Neuronal stem cell (in vitro differentiated cells): ENCODE measurements around the gene PCDHA8.
"Not testable (repeated sequence)": the region's sequence is repeated elsewhere in the genome, so short reads cannot be mapped to it uniquely, and the experiment has no call there.

Experiments used
- DNase-seq: peaks from one replicate; pipeline ENCODE4 v3.0.0-alpha.2; 2013; ENCODE audit warnings: low spot score
- H2AFZ ChIP-seq: one replicate; pipeline ENCODE4 v1.6.1; 2013; ENCODE audit warnings: mild to moderate bottlenecking, low read length, inconsistent platforms
- H2AK5ac ChIP-seq: 2 replicates; pipeline ENCODE4 v1.6.1; 2013; ENCODE audit warnings: low read depth, mild to moderate bottlenecking, inconsistent platforms, low read length, moderate library complexity, mixed read lengths
- H2BK120ac ChIP-seq: 2 replicates; pipeline ENCODE4 v1.6.1; 2013; ENCODE audit warnings: low read depth, mild to moderate bottlenecking, inconsistent platforms, low read length, moderate library complexity, mixed read lengths
- H2BK12ac ChIP-seq: one replicate; pipeline ENCODE4 v1.6.1; 2013; ENCODE audit warnings: low read length, inconsistent platforms
- H2BK15ac ChIP-seq: 2 replicates; pipeline ENCODE4 v1.6.1; 2013; ENCODE audit warnings: mild to moderate bottlenecking, low read length, inconsistent platforms, mixed read lengths
- H2BK5ac ChIP-seq: one replicate; pipeline ENCODE4 v1.6.1; 2013; ENCODE audit warnings: inconsistent platforms, mild to moderate bottlenecking, low read length, moderate library complexity
- H3K14ac ChIP-seq: one replicate; pipeline ENCODE4 v1.6.1; 2013; ENCODE audit warnings: low read length, inconsistent platforms
- H3K18ac ChIP-seq: 2 replicates; pipeline ENCODE4 v1.6.1; 2013; ENCODE audit warnings: low read length, inconsistent platforms
- H3K23ac ChIP-seq: 2 replicates; pipeline ENCODE4 v1.6.1; 2013; ENCODE audit warnings: low read depth, mild to moderate bottlenecking, mixed read lengths, low read length, inconsistent platforms; ENCODE audit not compliant: poor library complexity
- H3K27ac ChIP-seq: replicated peaks from 3 replicates; pipeline ENCODE4 v1.5.1; 2013; ENCODE audit warnings: low read length, inconsistent platforms
- H3K27me3 ChIP-seq, 3 experiments: 2 replicates each; pipeline ENCODE4 v1.6.1; 2013; ENCODE audit warnings: low read length in 3 of 3, mild to moderate bottlenecking in 2 of 3, inconsistent platforms in 1 of 3, low read depth in 1 of 3, mixed read lengths in 1 of 3, moderate library complexity in 1 of 3; ENCODE audit not compliant: control insufficient read depth in 3 of 3, insufficient read depth in 3 of 3
- H3K36me3 ChIP-seq, 2 donors: replicated peaks in 1 of 2; 2 replicates each; pipeline ENCODE4 v1.6.1; 2013; ENCODE audit warnings: low read length in 2 of 2; ENCODE audit not compliant: control insufficient read depth in 2 of 2, insufficient read depth in 2 of 2
- H3K4ac ChIP-seq: 2 replicates; pipeline ENCODE4 v1.6.1; 2013; ENCODE audit warnings: inconsistent platforms, mild to moderate bottlenecking, low read length, moderate library complexity
- H3K4me1 ChIP-seq, 2 donors: 1 replicate in 1 of 2; 2 replicates in 1 of 2; pipeline ENCODE4 v1.6.1; 2013; ENCODE audit warnings: low read length in 2 of 2, low read depth in 1 of 2; ENCODE audit not compliant: control insufficient read depth in 2 of 2, insufficient read depth in 1 of 2
- H3K4me2 ChIP-seq: one replicate; pipeline ENCODE4 v1.6.1; 2013; ENCODE audit warnings: mild to moderate bottlenecking, low read length, inconsistent platforms; ENCODE audit not compliant: insufficient read depth, poor library complexity, severe bottlenecking
- H3K4me3 ChIP-seq, 2 donors: 2 replicates each; pipeline ENCODE4 v1.5.1; 2013; ENCODE audit warnings: low read length in 2 of 2, mild to moderate bottlenecking in 2 of 2, inconsistent platforms in 1 of 2, moderate library complexity in 1 of 2
- H3K79me1 ChIP-seq: one replicate; pipeline ENCODE4 v1.6.1; 2013; ENCODE audit warnings: low read depth, mild to moderate bottlenecking, inconsistent platforms, low read length, moderate library complexity
- H3K9ac ChIP-seq: one replicate; pipeline ENCODE4 v1.6.1; 2013; ENCODE audit warnings: mild to moderate bottlenecking, low read depth, low read length, inconsistent platforms; ENCODE audit not compliant: poor library complexity
- H3K9me3 ChIP-seq, 2 donors: replicated peaks in 1 of 2; 2 replicates each; pipeline versions ENCODE3 to v1.6.1; 2013; ENCODE audit warnings: low read length in 2 of 2, mild to moderate bottlenecking in 2 of 2, inconsistent platforms in 1 of 2, low read depth in 1 of 2, mixed read lengths in 1 of 2, moderate library complexity in 1 of 2; ENCODE audit not compliant: control insufficient read depth in 2 of 2, insufficient read depth in 1 of 2
- H4K8ac ChIP-seq: one replicate; pipeline ENCODE4 v1.6.1; 2013; ENCODE audit warnings: low read depth, mild to moderate bottlenecking, inconsistent platforms, low read length, moderate library complexity
- H4K91ac ChIP-seq: one replicate; pipeline ENCODE4 v1.6.1; 2013; ENCODE audit warnings: low read length, low read depth, mild to moderate bottlenecking, inconsistent platforms; ENCODE audit not compliant: poor library complexity
- WGBS, 2 donors: extraction: QIAGEN DNeasy Blood & Tissue Kit; methylation state at CpG; one replicate each; pipeline ENCODE4 v1.1.7; 2013; ENCODE audit warnings: missing lambda C conversion rate in 2 of 2, mixed read lengths in 1 of 2; ENCODE audit not compliant: insufficient read length in 2 of 2, insufficient replicate concordance in 1 of 2; ENCODE audit errors: extremely low coverage in 2 of 2; 5-methylcytosine and 5-hydroxymethylcytosine counted together

Gene PCDHA8

DNA sequence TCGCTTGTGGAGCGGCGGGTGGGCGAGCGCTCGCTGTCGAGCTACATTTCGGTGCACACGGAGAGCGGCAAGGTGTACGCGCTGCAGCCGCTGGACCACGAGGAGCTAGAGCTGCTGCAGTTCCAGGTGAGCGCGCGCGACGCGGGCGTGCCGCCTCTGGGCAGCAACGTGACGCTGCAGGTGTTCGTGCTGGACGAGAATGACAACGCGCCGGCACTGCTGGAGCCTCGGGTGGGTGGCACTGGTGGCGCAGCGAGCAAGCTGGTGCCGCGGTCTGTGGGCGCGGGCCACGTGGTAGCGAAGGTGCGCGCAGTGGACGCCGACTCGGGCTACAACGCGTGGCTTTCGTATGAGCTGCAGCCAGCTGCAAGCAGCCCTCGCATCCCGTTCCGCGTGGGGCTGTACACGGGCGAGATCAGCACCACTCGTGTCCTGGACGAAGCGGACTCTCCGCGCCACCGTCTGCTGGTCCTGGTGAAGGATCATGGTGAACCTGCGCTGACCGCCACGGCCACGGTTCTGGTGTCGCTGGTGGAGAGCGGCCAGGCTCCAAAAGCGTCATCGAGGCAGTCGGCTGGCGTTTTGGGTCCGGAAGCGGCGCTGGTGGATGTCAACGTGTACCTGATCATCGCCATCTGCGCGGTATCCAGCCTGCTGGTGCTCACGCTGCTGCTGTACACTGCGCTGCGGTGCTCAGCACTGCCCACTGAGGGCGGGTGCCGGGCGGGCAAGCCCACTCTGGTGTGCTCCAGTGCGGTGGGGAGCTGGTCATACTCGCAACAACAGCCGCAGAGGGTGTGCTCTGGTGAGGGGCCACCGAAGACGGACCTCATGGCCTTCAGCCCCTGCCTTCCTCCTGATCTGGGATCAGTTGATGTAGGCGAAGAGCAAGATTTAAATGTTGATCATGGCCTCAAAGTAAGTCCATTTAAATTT lies 2.1 kb downstream of the PCDHA8 start:
- no peaks in the 10 kb centered on the region for H3K27me3 ChIP-seq
- no peak overlapping the region for H2AFZ ChIP-seq
- no peak overlapping the region for H3K4ac ChIP-seq
- no peak overlapping the region for H2AK5ac ChIP-seq
- H3K27ac ChIP-seq, result no peak overlapping the region
- H3K23ac ChIP-seq, result no peak overlapping the region
- no peak overlapping the region for H2BK5ac ChIP-seq
- H3K36me3 ChIP-seq, result peaks cover 0 to 15% of the 10 kb centered on the region in 2 donors
- no peak for DNase-seq
- H3K79me1 ChIP-seq, result no peaks in the 10 kb centered on the region
- H3K9ac ChIP-seq, result no peak overlapping the region
- H3K14ac ChIP-seq, result no peak overlapping the region
- H4K8ac ChIP-seq, result no peak overlapping the region
- H2BK120ac ChIP-seq, result no peak overlapping the region
- H2BK12ac ChIP-seq, result no peak overlapping the region
- no peak overlapping the region for H3K18ac ChIP-seq
- H3K9me3 ChIP-seq, result peaks cover 2 to 52% of the 10 kb centered on the region in 2 donors
- H2BK15ac ChIP-seq, result no peak overlapping the region
- no peak overlapping the region for H3K4me2 ChIP-seq
- H3K4me1 ChIP-seq, result no peaks in the 10 kb centered on the region
- no peak overlapping the region for H3K4me3 ChIP-seq
- WGBS, 2 donors, result no CpG with 5 or more reads among the region's 87 CpGs
- H4K91ac ChIP-seq, result no peak overlapping the region

DNA sequence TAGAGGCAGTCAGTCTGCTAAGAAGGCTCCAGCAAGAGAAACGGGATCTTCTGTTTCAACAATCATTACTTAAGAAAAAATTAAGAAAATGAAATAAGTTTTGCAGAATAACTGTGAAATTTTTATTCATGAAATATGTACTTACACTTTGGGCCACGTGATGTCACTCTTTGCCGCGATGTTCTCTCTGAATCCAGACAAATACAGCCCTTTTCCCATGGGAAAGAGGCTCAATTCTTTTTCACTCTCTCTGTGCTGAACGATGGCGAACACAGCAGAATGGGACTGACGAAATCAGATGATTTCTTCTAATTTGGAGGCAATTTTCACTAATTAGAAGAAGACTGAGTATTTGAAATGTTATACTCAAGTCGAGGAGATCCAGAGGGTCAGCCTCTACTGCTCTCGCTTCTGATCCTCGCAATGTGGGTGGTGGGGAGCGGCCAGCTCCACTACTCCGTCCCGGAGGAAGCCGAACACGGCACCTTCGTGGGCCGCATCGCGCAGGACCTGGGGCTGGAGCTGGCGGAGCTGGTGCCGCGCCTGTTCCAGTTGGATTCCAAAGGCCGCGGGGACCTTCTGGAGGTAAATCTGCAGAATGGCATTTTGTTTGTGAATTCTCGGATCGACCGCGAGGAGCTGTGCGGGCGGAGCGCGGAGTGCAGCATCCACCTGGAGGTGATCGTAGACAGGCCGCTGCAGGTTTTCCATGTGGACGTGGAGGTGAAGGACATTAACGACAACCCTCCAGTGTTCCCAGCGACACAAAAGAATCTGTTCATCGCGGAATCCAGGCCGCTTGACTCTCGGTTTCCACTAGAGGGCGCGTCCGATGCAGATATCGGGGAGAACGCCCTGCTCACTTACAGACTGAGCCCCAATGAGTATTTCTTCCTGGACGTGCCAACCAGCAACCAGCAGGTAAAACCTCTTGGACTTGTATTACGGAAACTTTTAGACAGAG lies 7.4 kb downstream of the PCDHA8 start, which contains the start of gene PCDHA9:
TSS of gene PCDHA9 (plus strand) at position 244 of the 964 bp plus-strand sequence. CDS start at position 358, 114 bp downstream.
- not testable (repeated sequence) for H3K4me1 ChIP-seq, H3K23ac ChIP-seq, H3K4me2 ChIP-seq, H3K18ac ChIP-seq, H3K4ac ChIP-seq, H2AK5ac ChIP-seq, H3K14ac ChIP-seq, H4K8ac ChIP-seq, H2BK120ac ChIP-seq, H3K4me3 ChIP-seq, H2BK15ac ChIP-seq, H2BK5ac ChIP-seq, H3K79me1 ChIP-seq, H2AFZ ChIP-seq, H3K9ac ChIP-seq, H3K27ac ChIP-seq, DNase-seq, H4K91ac ChIP-seq, H3K36me3 ChIP-seq, H2BK12ac ChIP-seq, H3K27me3 ChIP-seq
- peaks cover 0 to 40% of the 10 kb centered on the region in 2 donors for H3K9me3 ChIP-seq
- no CpG with 5 or more reads among the region's 48 CpGs for WGBS, 2 donors

DNA sequence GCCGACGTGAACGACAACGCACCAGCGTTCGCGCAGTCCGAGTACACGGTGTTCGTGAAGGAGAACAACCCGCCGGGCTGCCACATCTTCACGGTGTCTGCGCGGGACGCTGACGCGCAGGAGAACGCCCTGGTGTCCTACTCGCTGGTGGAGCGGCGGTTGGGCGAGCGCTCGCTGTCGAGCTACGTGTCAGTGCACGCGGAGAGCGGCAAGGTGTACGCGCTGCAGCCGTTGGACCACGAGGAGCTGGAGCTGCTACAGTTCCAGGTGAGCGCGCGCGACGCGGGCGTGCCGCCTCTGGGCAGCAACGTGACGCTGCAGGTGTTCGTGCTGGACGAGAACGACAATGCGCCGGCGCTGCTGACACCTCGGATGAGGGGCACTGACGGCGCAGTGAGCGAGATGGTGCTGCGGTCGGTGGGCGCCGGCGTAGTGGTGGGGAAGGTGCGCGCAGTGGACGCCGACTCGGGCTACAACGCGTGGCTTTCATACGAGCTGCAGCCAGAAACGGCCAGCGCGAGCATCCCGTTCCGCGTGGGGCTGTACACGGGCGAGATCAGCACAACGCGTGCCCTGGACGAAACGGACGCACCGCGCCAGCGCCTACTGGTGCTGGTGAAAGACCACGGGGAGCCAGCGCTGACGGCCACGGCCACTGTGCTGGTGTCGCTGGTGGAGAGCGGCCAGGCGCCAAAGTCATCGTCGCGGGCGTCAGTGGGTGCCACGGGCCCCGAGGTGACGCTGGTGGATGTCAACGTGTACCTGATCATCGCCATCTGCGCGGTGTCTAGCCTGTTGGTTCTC lies 9.0 kb downstream of the PCDHA8 start:
- H2AFZ ChIP-seq, H3K23ac ChIP-seq, H3K4me3 ChIP-seq, H3K9ac ChIP-seq, H3K36me3 ChIP-seq, H2BK5ac ChIP-seq, H2BK12ac ChIP-seq, H3K18ac ChIP-seq, H4K8ac ChIP-seq, H2AK5ac ChIP-seq, H3K4ac ChIP-seq, H3K27ac ChIP-seq, H3K27me3 ChIP-seq, H4K91ac ChIP-seq, H2BK120ac ChIP-seq, DNase-seq, H3K14ac ChIP-seq, H3K4me2 ChIP-seq, H3K79me1 ChIP-seq, H3K4me1 ChIP-seq, H2BK15ac ChIP-seq: not testable (repeated sequence)
- H3K9me3 ChIP-seq, result peaks cover 0 to 30% of the 10 kb centered on the region in 2 donors
- WGBS, 2 donors, result no CpG with 5 or more reads among the region's 101 CpGs
